GM08714 (cell line): ENCODE results near the gene NFKBIE.

Experiments
- H3K4me3 ChIP-seq: fragments of 200-500 bp; sonication (Bioruptor generic); 2 replicates; pipeline ENCODE4 v1.5.1; 2014; ENCODE audit warnings: mild to moderate bottlenecking, low read length, inconsistent platforms
- ZNF274 ChIP-seq: IDR thresholded peaks from 2 replicates; pipeline ENCODE4 v1.6.1; 2012; ENCODE audit warnings: mild to moderate bottlenecking, low read depth, low read length

Gene NFKBIE

DNA sequence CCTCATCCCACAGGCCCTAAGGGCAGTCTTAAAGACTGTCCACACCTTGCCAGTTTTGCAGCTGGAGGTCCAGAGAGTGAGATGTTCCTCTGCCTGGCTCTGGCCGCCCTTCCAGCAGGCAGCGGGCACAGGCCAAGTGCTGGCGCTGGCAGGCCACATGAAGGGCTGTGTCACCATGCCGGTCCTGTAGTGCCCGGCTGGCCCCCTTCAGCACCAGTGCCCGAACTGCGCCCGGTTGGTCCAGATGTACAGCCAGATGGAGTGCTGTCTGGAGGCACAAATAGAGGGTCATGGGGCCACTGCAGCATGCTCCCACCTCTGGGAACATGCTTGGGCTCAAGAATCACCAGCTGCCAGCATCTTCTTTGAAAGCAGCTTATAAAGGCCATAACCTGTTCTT is 3.8 kb downstream of the NFKBIE start:
- H3K4me3 ChIP-seq: peak overlapping the region; percentile 91; the same call in 1 of the 2 replicates
- no peak for TF ChIP-seq ZNF274

DNA sequence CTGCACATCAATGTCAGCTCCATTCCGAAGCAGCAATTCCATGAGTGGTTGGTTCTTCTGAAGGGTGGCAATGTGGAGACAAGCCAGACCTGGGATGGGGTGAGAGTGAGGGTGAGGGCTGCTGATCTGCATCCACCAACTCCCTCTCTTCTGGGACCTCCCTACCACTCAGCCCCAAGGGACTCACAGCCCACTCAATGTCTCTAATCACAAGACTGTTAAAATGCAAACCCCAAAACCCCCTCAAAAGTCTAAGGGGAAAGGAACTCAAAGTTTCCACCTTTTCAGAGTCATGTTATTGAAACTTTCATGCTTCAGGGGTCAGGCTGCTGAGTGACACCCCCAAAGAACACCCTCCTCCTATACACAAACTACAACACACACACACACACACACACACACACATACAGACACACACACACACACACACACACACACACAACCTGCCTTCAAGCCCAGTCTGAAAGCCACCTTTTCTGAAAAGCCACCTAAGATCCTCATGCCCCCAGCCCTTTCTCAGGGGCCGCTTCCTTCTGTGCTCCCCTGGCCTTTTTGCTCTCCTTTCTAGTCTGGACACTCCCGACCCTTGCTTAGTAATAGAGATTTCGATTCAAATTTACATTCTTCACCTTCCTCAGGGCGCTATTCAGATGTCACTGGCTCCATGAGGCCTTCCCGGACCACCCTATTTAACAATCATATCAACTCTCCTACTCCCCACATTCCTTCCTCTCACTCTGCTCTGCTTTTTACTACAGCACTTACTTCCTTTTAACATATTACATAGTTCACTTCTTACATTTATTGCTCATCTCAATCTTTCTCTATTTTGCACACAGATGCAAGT is 4.7 kb downstream of the NFKBIE start:
- peak overlapping the region; percentile 22; the same call in 1 of the 2 replicates for H3K4me3 ChIP-seq

DNA sequence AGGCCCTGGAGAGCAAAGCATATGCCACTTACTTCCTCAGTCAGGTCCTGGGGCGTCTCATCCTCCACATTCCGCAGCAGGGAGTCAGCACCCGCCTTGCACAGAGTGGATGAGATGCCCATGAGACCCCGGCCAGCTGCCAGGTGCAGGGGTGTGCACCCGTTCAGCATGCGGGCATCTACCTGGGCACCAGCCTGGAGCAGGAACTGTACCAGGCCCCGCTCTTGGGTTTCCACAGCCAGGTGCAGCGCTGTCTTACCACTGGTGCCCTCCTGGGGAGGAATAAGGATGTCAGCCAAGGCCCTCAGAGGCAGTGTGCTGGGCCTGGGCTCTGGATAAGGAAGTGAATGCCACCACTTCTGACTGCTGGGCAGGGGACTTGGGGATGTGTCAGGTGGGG is 5.3 kb downstream of the NFKBIE start:
- H3K4me3 ChIP-seq: no peak overlapping the region
- no peak for TF ChIP-seq ZNF274

More for the DNA sequence above, 4.7 kb downstream of the NFKBIE start:
- no peak for TF ChIP-seq ZNF274

DNA sequence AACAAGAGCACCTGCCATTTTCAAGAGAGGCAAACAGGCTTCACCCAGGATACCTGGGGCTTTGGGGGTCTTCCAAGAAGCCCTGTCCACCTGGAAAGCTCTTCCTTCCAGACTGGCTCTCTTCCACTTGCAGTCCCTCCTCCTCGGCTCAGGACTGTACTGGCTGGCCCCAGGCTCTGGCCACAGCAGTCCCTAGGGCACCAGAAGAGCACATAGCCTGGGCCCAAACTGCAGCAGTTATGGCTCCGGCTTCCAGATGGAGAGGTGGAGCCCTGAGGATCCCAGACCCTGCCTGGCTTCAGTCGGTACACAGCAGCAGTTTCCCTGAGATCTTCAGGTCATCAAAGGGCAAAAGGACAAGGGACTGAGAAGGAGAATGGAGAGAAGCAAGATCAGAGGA is 6.4 kb downstream of the NFKBIE start:
- H3K4me3 ChIP-seq: no peak overlapping the region
- TF ChIP-seq ZNF274: no peak

DNA sequence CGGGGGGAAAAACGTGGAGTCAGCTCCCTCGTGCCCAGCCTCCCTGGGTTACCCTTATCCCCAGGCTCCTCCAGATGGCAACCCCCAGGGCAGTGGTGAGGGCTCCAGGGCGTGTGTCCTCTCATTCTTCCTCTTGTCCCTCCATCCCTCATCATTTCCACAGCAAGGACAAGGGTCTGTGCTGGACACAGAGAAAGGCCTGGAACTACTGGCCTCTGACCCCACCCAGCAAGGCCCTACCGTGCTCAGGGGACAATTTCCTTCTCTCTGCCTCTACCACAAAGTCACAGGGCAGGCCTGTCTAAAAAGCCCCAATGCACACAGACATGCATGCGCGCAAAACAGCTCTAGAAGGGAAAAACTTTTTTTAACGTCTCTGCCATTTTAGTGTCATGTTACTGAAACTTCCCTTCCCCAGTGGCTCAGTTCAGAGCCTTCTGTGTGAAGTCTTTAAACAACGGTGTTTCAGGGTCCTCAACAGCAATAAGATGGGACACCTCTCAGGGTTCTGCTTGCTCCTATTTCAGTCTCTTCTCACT is 7.0 kb downstream of the NFKBIE start:
- no peak overlapping the region; the same call in 1 of the 2 replicates for H3K4me3 ChIP-seq
- TF ChIP-seq ZNF274: no peak

DNA sequence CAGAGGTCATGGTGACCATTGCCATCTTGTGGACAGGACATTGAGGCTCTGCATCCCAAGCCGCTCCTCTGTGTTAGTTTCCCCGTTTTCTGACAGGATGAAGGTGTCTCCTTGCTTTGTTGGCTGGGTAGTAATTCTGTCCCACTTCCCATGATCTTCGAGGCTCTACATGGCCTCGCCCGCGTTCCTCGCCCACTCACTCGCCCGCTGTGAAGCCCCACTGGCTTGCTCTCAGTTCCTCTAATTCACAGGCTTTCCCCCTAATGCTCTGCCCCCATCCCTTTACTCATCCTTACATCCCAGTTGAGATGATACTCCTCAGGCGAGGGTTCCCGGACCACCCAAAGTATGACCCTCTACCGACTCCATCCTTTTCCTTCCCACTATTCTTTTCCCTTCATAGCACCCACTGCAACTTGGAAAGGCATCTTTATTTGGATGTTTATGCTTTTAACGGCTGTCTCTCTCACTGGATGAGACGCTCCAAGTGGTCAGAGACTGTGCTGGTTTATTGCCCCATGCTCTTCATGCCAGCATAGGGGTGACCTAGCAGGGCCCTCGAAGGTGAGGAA is 7.5 kb downstream of the NFKBIE start:
- peak overlapping the region; percentile 68; the same call in 1 of the 2 replicates for H3K4me3 ChIP-seq
- TF ChIP-seq ZNF274: no peak

DNA sequence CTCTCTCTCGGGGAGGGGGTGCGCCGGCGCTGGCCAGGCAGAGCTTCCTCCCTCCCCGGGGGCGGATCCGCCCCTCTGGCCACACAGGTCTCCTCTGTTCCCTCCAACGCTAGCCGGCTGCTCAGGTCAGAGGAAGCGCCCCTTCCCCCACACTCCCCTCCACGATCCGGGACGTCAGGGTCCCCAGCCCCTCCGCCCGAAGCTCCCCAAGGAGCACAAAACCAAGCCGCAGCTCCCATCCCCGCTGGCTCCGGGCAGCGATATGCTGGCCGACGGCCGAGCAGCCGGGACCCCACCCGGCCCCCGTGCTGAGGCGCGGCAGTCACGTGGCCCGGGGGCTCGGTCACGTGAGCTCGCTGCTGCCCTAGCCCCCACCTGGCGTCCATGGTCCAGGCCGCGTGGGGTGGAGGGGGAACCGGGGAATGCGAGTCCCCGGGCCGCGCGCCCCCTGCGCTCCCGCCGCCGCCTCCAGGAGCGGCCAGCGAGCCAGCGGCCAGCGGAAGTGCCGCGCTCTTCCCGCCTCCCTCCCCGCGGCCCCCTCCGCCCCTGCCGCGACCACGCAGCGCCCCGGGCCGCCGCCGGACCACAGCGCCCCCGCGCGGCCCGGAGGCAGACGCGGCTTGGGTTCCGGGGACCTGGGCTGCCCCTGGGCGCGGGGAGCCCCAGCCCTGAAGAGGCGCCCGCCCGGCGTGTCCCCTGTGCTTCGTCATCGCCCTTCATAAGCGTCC is 8.2 kb downstream of the NFKBIE start, which contains the start of gene SLC35B2:
TSS of gene SLC35B2 (minus strand) at position 504 of the 728 bp plus-strand sequence. CDS start at position 386, 118 bp downstream.
- peak within 1 kb of the TSS; percentile 68 for H3K4me3 ChIP-seq
- TF ChIP-seq ZNF274: no peak

DNA sequence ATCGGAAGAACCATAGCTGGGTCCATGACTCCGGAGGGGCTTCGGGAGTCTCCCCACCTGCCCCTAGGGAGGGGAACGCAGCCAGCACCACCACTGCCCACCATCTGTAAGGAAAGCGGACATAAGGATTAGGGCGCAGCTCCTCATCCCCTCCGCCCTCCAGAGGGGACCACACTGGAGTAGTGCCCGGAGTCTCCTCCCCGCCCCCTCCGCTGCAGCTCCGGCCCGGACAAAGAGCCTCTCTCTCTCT is 8.7 kb downstream of the NFKBIE start:
- TF ChIP-seq ZNF274: no peak
- H3K4me3 ChIP-seq: peak overlapping the region; percentile 68

DNA sequence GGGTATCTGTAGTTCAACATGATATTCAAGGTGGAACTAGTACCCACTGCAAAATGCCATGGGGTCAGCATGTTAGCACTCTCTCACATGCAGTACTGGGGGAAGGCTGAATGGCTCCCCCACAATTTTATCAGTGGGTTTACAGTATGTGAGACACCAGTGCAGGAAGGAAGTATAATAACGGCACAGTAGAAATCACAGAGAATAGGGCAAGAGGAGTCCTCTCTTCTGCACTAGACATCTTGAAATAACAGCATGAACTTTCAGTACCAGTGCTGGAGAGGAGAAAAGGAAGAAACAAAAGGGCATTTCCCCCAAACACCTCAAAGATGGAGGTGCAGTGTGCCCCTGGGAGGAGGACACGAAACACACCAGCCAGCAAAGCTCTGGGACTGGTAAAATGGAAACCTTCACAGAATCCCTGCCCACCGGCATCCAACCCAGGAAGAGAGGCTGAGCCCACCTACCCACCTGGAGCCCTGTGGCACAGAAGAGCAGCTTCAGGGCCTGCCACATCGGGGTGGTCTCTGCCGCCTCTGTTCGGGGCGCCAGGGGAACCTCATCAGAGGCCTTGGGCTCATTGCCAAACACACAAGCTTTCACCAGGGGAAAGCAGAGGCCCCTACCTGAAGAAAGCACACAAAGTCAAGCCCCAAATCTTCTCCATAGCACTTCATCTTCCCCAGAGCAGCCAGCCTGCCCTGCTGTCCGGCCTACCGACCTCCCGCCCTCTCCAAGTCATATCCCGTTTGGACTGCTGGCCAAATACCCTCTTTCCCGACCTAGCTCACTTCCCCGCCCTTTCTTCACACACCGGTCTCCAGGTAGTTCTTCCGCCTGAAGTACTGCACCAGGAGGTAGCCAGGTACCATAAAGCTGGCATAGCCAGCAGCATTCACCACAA is 9.2 kb downstream of the NFKBIE start:
- TF ChIP-seq ZNF274: no peak
- peak overlapping the region; percentile 68 for H3K4me3 ChIP-seq

DNA sequence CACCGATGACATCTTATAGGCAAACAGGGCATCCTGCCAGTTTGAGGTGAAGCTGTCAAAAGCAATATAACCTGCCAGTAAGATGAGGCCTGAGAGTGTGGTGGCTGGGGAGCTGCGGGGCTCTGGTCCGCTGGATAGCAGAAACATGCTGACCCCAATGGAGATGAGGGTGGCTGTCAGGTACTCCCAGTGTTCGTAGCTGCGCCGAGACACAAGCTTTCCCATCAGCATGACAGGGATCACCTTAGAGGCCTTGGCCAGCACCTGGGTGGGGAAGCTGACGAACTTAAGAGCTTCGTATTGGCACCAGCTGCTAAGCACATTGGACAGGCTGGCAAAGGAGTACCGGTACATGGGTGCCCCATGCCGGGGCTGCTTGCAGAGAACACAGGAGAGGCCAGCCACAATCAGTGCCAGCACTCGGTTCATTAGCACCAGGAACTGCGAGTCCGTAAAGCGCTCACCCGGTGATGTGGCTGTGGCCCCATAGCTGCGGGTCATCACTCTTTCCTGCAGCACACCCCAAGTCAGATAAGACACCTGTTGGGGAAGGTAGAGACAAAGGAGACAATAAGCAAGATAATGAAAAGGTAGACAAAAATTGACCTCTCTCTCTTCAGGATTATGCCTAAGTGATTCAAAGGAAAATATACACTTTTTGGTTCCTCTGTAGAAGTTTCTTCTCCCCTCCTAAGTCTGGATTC is 10.1 kb downstream of the NFKBIE start:
- TF ChIP-seq ZNF274: no peak
- H3K4me3 ChIP-seq: no peak overlapping the region

DNA sequence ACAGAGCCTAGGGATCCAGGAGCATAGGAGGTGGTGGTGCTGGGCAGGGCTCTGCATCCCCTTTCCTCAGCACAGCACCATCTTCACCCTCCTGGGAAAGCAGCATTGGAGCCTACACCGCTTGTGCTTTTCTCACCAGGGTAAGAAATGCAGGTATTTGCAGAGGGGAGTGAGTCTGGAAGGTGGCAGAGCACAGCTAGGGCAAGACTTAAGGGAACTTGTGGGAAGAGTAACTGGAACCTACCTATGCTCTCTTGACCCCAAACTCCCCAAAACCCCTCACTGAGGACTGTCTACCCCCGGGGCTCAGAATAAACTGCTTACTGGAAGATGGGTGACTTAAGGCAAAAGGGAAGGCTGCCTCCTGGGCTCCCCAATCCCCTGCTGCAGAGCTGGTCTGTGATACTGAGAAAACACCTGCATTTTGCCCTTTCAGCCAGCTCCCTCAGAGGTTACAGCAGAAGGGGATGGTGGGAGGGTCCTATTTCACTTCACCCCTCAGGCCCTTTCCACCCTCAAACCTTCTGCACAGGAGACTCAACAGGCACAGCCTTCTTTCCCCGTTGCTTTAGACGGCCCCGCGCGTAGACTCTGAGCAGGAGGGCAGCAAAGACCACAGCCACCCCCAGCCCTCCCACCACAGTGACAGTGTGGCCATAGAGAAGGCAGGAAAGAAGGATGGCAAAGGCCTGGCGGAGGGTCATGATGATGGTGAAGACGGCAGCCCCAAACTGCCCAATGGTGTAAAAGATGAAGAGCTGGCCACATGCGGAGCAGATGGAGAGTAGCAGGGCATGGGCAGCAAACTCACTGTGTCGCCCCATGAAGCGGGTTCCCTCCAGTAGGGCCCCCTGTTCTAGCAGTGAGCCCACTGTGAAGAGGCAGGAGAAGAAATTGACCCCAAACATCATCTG is 10.9 kb downstream of the NFKBIE start:
- no peak for TF ChIP-seq ZNF274
- no peak overlapping the region for H3K4me3 ChIP-seq
